Stimulated activated CD8-positive, alpha-beta memory T cell treated with anti-CD3 and anti-CD28 coated beads, Interleukin-4, amount 100 ng/mL, for 48 hours (primary cell): ENCODE measurements around the gene IGLL1.
A peak's percentile ranks its signal among the peaks of the same experiment; 100 is the strongest.
"Not testable (repeated sequence)": the region's sequence is repeated elsewhere in the genome, so short reads cannot be mapped to it uniquely, and the experiment has no call there.

Experiments
- DNase-seq: peaks from one replicate; pipeline ENCODE4 v3.0.0-alpha.2; 2020

Gene IGLL1

DNA sequence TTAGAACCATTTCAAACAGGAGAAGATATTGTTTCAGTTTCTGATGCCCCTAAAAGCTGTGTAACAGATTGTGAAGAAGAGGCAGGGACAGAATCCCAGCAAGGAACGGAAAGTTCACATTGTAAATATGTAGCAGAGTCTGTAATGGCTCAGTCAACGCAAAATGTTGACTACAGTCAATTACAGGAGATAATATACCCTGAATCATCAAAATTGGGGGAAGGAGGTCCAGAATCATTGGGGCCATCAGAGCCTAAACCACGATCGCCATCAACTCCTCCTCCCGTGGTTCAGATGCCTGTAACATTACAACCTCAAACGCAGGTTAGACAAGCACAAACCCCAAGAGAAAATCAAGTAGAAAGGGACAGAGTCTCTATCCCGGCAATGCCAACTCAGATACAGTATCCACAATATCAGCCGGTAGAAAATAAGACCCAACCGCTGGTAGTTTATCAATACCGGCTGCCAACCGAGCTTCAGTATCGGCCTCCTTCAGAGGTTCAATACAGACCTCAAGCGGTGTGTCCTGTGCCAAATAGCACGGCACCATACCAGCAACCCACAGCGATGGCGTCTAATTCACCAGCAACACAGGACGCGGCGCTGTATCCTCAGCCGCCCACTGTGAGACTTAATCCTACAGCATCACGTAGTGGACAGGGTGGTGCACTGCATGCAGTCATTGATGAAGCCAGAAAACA lies 40.8 kb downstream of the IGLL1 start:
- peak; percentile 81 for DNase-seq

DNA sequence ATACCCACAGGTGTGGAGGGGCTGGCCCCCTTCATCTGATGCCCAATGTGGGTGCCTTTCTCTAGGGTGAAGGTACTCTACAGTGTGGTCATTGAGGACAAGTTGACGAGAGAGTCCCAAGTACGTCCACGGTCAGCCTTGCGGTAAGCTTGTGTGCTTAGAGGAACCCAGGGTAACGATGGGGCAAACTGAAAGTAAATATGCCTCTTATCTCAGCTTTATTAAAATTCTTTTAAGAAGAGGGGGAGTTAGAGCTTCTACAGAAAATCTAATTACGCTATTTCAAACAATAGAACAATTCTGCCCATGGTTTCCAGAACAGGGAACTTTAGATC lies 41.4 kb downstream of the IGLL1 start:
- not testable (repeated sequence) for DNase-seq

DNA sequence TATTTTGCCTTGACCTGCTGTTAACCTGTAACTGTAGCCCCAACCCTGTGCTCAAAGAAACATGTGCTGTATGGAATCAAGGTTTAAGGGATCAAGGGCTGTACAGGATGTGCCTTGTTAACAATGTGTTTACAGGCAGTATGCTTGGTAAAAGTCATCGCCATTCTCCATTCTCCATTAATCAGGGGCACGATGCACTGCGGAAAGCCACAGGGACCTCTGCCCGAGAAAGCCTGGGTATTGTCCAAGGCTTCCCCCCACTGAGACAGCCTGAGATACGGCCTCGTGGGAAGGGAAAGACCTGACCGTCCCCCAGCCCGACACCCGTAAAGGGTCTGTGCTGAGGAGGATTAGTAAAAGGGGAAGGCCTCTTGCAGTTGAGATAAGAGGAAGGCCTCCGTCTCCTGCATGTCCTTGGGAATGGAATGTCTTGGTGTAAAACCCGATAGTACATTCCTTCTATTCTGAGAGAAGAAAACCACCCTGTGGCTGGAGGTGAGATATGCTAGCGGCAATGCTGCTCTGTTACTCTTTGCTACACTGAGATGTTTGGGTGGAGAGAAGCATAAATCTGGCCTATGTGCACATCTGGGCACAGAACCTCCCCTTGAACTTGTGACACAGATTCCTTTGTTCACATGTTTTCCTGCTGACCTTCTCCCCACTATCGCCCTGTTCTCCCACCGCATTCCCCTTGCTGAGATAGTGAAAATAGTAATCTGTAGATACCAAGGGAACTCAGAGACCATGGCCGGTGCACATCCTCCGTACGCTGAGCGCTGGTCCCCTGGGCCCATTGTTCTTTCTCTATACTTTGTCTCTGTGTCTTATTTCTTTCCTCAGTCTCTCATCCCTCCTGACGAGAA lies 42.0 kb downstream of the IGLL1 start:
- DNase-seq, result not testable (repeated sequence)

DNA sequence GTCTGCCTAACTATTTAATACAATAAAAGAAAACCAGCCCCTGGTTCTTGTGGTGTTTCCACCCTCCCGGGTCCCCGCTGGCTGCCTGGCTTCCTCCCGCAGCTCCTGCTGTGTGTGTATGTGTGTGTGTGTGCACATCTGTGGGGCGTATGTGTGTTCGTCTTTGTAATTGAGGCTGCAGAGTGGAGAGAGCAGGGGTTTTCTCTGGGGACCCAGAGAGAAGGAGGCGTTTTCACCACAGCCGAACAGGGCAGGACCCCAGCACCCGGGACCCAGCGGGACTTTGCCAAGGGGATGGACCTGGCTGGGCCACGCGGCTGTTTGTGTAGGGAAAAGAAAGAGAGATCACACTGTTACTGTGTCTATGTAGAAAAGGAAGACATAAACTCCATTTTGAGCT lies 42.7 kb downstream of the IGLL1 start:
- DNase-seq, result no peak

DNA sequence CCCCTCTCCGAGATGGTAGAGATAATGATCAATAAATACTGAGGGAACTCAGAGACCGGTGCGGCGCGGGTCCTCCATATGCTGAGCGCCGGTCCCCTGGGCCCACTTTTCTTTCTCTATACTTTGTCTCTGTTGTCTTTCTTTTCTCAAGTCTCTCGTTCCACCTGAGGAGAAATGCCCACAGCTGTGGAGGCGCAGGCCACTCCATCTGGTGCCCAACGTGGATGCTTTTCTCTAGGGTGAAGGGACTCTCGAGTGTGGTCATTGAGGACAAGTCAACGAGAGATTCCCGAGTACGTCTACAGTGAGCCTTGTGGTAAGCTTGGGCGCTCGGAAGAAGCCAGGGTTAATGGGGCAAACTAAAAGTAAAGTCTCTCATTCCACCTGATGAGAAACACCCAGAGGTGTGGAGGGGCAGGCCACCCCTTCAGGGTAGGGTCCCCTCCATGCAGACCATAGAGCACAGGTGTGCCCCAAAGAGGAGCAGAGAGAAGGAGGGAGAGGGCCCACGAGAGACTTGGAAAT lies 43.2 kb downstream of the IGLL1 start:
- DNase-seq, result no peak

DNA sequence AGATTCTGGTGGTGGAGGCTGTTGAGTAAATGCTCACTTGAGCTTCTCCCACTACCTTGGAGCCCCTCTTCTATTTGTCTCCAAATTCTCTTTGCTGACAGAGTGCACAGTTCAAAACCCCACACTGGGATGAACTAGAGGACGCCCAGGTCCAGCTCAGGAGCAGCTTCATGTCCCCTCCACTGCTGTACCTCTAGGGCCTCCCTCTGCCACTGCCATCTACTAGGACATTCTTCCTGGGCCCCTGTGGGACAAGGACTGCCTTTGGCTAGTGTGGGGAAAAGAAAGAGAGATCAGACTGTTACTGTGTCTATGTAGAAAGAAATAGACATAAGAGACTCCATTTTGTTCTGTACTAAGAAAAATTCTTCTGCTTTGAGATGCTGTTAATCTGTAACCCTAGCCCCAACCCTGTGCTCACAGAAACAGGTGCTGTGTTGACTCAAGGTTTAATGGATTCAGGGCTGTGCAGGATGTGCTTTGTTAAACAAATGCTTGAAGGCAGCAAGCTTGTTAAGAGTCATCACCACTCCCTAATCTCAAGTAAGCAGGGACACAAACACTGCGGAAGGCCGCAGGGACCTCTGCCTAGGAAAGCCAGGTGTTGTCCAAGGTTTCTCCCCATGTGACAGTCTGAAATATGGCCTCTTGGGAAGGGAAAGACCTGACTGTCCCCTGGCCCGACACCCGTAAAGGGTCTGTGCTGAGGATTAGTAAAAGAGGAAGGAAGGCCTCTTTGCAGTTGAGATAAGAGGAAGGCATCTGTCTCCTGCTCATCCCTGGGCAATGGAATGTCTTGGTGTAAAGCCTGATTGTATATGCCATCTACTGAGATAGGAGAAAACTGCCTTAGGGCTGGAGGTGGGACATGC lies 44.1 kb downstream of the IGLL1 start:
- not testable (repeated sequence) for DNase-seq

DNA sequence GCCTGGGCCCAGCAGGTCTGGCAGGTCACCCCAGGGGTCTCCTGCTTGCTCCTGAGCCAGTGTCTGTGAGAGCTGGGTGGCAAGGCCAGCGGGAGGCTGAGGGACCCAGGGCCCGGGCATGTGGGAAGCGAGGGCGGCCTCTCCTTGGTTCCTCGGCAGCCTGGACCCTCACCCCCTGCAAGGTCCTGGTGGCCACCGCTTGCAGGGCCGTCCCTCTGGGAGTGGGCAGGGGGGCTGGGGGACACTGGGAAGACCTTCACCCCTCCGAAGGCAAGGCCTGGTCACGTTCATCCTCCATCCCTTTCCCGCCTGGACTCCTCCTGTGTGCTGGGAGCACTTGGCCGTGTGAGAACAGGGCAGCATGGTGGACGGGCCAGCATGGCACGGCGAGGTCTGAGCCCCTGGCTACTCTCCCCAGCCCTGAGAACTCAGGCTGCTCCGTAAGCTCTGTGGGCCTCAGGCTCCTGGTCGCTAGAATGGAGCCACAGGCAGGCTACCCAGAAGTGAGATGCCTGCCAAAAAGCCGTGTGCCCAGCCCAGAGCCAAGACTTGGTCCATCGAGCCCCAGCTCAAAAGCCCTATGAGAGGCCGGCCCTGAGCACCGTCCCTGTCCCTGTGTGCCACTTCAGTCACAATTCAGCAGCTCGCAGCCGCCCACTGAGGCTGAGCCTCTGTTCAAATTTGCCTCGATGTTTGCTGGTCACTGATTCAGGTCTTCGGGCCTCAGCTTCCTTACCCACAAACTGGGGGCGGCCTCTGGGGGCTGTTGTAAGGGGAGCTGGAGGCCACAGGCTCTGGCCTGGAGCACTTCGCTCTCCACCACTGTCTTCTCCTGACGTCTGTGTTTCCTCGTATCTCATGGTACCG lies 45.0 kb downstream of the IGLL1 start:
- no peak for DNase-seq

DNA sequence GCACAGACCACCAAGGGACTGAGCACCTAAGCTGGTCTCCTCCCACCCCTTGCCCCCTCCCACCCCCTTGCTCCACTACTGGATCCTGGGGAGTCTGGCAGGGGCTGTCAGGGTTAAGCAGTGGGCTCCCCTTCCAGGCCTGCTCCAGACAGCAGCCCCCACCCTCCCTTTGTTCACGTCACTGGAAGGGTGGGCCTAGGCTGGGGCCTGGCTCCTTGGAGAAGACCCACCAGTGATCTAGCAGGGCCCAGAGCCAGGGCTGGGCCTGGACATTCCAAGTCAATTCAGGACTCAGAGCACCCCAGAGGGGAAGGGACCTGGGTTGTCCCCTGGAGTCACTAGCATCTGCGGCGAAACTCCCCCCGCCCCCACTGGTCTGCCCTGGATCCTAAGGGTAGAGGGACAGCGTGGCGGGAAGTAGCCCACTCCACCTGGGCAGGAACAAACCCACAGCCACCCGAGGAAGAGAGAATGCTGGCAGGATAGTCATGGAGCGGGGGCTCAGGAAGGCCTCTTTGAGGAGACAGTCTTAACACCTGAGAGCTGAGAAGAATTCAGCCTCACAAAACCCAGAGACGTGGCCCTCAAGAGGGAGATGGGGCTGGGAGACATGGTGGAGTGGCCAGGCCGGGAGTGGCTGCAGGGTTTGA lies 45.8 kb downstream of the IGLL1 start:
- DNase-seq, result no peak

DNA sequence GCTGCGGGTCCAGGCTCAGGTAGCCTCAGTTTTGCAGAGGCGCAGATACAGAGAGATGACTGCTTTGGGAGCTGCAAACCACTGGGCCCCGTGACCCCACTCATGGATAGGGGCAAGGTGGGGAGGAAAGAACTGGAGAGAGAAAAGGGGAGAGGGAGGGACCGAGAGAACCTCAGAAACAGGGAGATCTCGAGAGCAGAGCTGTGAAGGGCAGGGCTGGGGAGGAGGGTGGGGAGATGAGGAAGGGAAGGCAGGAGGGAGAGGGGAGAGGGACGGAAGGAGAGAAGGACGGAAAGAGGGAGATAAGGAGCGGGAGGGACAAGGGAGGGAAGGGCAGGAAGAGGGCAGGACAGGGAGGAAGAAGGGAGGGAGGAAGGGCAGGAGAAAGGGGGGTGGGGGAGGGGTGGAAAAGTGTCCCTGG lies 46.3 kb downstream of the IGLL1 start:
- no peak for DNase-seq

DNA sequence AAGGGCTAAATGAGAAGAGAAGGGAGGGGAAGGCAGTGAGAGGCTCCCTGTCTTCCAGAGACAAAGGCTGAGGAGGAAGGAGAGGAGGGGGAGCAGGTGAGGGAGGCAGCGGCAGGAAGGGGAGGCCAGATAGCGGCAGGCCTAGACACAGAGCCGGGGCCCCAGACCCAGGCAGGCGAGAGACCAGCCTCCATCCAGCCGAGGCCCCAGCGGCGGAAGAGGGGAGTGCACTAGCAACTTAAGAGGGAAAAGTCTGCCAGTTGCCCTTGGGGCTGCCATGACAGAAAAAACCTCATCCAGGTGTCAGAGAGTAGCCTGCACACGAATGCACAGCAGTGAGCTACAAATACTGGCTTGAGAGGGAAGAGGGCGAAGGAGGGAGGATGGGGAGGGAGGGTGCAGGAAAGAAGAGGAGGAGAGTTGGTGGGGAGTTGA lies 46.7 kb downstream of the IGLL1 start:
- peak; percentile 64 for DNase-seq

DNA sequence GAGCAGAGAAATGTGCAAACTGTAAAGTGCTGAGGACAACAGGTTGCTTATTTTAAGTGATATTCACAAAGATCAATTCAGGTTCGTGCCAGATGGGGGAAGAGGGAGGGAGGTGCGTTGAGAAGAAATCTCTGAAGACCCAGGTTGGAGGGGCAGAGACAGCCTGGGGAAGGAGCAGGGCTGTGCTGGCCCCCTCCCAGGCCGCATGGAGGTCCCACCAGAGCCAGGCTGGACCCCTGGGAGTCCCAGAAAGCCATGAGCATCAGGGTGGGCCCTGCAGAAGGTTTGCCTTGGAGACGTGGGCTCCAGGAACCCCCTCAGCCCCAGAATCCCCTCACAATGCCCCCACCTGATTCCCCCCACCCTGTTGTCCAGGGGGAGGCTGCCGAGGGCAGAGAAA lies 47.4 kb downstream of the IGLL1 start:
- no peak for DNase-seq

DNA sequence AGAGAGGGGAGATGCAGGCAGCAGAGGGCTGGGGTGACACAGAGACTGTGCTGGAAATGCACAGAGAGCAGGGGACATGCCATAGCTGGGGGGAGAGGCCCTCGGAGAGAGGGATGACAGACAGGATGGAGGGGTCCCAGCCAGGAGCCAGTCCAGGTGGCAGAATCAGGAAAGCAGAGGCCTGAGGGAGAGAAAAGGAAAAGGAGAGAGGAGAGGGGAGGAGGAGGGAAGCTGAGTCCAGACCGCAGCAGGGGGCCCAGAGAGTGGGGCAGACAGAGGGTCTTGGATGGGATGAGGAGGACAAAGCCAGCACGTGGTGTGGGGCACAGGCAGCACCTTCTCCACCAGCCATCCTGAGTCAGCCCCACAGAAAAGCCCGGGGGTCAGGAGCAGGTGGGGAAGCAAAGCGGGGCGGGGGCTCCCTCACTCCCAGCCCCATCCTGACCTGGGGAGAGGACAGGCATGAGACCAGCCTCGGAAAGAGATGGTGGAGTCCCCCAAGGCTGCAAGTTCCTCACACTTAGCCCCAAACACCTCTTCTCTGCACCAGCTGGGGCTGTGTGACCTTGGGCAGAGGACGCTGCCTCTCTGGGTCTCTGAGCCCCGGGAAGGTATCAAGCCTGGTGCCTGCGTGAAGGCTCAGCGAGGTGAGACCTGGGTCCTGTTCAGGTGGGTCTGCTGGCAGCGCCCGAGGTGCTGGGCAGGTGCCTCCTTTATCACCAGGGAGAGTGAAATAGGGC lies 48.0 kb downstream of the IGLL1 start:
- DNase-seq, result no peak

DNA sequence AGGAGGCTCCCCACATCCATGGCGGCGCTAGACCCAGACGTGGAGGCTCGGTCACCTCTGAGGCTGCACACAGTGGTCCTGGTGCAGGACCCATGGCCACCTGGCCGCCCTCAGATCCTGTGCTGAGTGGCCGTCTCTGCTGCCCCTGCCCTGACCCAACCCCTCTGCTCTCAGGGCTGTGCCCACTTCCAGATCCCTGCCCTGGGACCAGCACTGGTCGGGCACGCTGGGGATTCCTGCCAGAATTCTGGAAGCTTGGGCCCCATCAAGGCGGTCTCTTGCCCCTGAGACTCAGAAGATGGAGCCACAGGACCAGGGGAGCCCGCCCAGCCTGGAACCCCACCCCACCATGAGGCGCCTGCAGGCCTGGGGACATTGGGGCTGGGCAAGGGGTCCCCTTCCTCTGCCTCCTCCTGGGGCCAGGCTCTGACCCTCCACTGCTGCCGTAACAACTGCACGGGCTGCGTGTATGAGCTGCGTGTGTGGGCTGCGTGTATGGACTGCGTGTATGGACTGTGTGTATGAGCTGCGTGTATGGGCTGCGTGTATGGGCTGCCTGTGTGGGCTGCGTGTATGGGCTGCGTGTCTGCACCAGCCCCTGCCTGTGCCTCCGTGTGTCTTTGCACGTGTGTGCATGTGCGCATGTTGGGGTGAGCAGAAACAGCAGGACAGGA lies 48.7 kb downstream of the IGLL1 start:
- no peak for DNase-seq

DNA sequence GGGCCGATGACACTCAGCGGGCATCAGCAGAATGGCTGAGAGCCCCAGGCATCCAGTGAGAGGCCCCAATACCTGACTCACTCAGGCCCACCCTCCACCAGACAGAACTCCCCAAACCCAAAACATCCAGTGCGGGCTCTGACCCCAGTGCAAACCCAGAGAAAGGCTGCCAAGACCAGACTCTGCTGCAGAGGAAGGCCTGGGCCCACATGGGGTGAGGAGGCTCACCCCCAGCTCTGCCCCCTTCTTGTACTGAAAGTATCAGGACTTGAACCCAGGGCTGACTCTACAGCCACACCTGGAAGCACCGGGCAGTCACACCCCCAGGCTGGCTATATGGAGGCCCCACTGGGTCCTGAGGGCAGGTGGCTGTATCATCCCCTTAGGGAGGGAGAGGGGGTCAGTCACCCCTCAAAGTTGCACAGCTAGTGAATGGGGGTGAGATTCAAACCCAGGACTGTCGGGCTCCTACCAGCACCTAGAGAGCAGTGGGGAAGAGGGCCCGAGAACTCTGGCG lies 49.3 kb downstream of the IGLL1 start:
- no peak for DNase-seq

DNA sequence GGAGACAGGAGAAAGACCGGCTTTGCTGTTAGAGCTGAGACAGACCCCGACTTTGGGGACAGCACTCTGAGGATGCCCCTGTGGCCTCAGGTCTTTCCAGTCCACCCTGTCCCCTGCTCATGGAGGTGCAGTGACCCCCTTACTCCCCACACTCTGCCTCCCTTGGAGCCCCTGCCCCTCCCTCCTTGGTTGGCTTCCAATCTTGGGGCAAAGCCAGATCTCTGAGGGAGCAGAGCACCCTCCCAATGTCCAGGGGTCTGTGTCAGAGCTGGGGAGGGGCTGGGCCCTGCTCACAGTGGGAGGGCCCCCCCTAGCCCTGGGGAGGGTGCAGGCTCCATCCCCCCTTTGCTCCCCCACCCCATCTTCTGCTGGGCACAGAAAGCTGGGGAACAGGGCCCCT lies 50.0 kb downstream of the IGLL1 start:
- DNase-seq, result no peak

DNA sequence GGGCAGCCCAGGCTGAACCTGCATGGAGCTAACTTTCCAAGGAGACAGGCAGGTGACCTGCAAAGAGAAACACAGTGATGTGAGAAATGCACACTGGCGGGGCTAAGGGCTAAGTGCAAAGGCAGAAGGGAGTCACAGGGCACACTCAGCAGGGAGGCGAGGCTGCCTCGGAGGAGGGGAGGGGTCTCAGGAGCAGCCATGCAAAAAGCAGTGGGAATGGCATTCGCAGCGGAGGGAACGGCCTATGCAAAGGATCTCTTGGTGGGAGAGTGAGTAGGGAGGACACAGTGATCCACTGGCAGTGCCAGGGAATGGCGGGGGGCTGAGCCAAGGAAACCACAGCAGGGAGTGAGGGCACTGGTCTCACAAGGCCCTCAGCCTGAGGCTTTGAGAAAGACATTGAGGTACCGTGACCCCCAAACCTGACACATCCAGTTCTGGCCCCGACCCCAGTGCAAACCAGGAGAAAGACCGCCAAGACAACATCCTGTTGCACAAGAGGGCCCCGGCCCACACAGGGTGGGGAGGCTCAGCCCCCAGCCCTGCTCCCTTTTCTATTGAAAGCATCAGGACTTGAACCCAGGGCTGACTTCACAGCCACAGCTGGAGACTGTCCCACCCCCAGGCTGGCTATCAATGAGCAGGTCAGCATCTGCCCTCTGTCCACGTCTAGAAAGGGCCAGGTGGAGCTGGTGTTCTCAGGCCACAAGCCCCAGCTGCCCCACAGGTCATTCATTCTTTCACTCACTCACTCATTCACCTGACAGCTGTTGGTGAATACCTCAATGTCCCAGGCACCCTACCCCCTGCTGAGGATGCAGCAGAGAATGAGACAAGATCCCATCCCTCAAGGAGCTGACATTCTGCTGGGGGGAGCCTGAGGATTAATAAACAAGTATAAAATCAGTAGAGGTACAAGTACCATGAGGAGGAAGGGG lies 50.7 kb downstream of the IGLL1 start:
- no peak for DNase-seq

DNA sequence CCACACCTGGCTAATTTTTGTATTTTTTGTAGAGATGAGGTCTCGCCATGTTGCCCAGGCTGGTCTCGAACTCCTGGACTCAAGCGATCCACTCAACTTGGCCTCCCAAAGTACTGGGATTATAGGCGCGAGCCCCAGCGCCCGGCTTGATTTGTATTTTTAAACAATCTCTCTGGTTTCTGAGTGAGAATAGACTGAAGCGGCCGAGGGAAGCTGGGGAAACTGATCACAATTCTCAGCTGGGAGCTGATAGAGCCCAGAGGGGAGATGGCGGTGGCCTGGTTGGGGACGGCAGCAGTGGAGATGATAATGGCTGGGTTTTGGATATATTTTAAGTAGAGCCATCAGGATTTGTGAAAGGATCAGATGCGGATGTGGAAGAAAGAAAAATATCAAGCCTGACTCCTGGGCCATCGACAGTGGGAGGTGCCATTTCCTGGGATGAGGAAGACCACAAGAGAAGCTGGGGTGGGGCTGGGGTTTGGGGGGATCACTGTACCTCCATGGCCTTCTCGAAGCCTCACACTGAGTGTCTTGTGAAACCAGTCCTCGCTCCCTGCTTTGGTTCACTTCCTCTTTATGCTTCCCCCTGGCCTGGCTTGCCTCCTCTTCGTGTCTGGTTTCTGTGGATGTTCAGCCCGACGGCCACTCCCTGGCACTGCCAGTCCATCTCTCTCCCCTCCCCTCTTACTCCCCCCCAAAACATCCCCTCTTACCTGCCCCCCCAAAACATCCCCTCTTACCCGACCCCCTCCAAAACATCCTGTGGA lies 51.9 kb downstream of the IGLL1 start:
- no peak for DNase-seq
